Measurements from ENCODE around the gene S1PR5.
A peak's percentile ranks its signal among the peaks of the same experiment; 100 is the strongest.

S1PR5 gene

GRCh38 chr19:10518444-10519361 is 1.5 kb upstream of the S1PR5 start:
- no peak for TF ChIP-seq CTCF (IDR thresholded peaks at IDR 0.05; ENCODE audit: extremely low read depth, missing control alignments)
- DNase-seq (ENCODE audit: low spot score): peak; percentile 62

- no peak for DNase-seq (ENCODE audit: low spot score)
- no peak for TF ChIP-seq CTCF (IDR thresholded peaks at IDR 0.05; ENCODE audit: extremely low read depth, missing control alignments)
Observed at GRCh38 chr19:10517760-10518443, 655 bp upstream of the S1PR5 start.

- DNase-seq (ENCODE audit: low spot score): peak; percentile 25
- no peak for TF ChIP-seq CTCF (IDR thresholded peaks at IDR 0.05; ENCODE audit: extremely low read depth, missing control alignments)
Observed at GRCh38 chr19:10516671-10517286, 468 bp downstream of the S1PR5 start.

DNA sequence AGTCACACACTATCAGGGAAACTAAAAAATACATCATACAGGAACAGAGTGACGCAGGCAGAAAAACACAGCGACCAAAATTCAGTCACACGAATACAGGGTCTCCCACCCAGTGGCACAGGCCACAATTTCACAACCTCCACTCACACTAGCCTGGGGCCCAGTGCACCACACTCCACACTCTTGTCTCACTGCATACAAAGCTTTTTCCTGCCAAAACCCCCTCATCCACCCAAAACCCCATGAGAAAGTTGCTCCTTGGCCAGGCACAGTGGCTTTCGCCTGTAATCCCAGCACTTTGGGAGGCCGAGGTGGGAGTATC is 1.2 kb downstream of the S1PR5 start:
- no peak for TF ChIP-seq CTCF (IDR thresholded peaks at IDR 0.05; ENCODE audit: extremely low read depth, missing control alignments)
- DNase-seq (ENCODE audit: low spot score): peak; percentile 9

GRCh38 chr19:10514211-10515145 is 2.8 kb downstream of the S1PR5 start:
- TF ChIP-seq CTCF (IDR thresholded peaks at IDR 0.05; ENCODE audit: extremely low read depth, missing control alignments): no peak
- DNase-seq (ENCODE audit: low spot score): peak; percentile 63

GRCh38 chr19:10513223-10513622 is 4.0 kb downstream of the S1PR5 start:
- no peak for TF ChIP-seq CTCF (IDR thresholded peaks at IDR 0.05; ENCODE audit: extremely low read depth, missing control alignments)

More at GRCh38 chr19:10513223-10513622, 4.0 kb downstream of the S1PR5 start:
- no peak for DNase-seq (ENCODE audit: low spot score)

Measured in GM20000 (cell line).